ENCODE measurements around the gene OTULIN.

Gene OTULIN

GRCh38 chr5:14743601-14744295 lies 79.2 kb downstream of the OTULIN start:
- no peak for DNase-seq

- no peak for DNase-seq
Measured at GRCh38 chr5:14744296-14745187, 80.0 kb downstream of the OTULIN start.

- DNase-seq = no peak
Measured at GRCh38 chr5:14745188-14745563, 80.7 kb downstream of the OTULIN start.

- no peak for DNase-seq
Measured at GRCh38 chr5:14745753-14746152, 81.2 kb downstream of the OTULIN start.

GRCh38 chr5:14748180-14748900 lies 83.8 kb downstream of the OTULIN start:
- no peak for DNase-seq
